ENCODE data around the gene ZNF775. TPM values are rescaled to one million over a fixed set of nuclear protein-coding genes. Genes with fewer than 3 reads are reported as not detected.

ZNF775 gene
- total RNA-seq, 1 donor from 2014 or later, result 4.4 TPM

GRCh38 chr7:150342121-150342408 is 37.1 kb upstream of the ZNF775 start:
- H3K4me1 ChIP-seq, result peaks cover 7% of the 10 kb centered on the region
- TF ChIP-seq, protein P1, sequence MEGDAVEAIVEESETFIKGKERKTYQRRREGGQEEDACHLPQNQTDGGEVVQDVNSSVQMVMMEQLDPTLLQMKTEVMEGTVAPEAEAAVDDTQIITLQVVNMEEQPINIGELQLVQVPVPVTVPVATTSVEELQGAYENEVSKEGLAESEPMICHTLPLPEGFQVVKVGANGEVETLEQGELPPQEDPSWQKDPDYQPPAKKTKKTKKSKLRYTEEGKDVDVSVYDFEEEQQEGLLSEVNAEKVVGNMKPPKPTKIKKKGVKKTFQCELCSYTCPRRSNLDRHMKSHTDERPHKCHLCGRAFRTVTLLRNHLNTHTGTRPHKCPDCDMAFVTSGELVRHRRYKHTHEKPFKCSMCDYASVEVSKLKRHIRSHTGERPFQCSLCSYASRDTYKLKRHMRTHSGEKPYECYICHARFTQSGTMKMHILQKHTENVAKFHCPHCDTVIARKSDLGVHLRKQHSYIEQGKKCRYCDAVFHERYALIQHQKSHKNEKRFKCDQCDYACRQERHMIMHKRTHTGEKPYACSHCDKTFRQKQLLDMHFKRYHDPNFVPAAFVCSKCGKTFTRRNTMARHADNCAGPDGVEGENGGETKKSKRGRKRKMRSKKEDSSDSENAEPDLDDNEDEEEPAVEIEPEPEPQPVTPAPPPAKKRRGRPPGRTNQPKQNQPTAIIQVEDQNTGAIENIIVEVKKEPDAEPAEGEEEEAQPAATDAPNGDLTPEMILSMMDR (IDR thresholded peaks at IDR 0.05), result no peak
- H3K27me3 ChIP-seq, result peaks cover 18% of the 10 kb centered on the region
- ATAC-seq, result no peak
- intact Hi-C loops (cut with DNase I), result no loop called here
- peak; percentile 41 for DNase-seq
- H3K9me3 ChIP-seq, result no peaks in the 10 kb centered on the region
- peaks cover 4% of the 10 kb centered on the region for H3K36me3 ChIP-seq
- peak overlapping the region; percentile 11 for H3K27ac ChIP-seq
- no peak overlapping the region for H3K4me3 ChIP-seq

GRCh38 chr7:150343225-150343624 is 35.9 kb upstream of the ZNF775 start:
- intact Hi-C loops (cut with DNase I), result no loop called here
- ATAC-seq (no peak), DNase-seq (peak; percentile 12)
- Histone ChIP-seq H3K4me1 (peaks cover 7% of the 10 kb centered on the region), H3K27me3 (peaks cover 18% of the 10 kb centered on the region), H3K27ac (no peak overlapping the region), H3K9me3 (no peaks in the 10 kb centered on the region), H3K36me3 (no peaks in the 10 kb centered on the region), H3K4me3 (no peak overlapping the region)
- TF ChIP-seq, protein P1 (IDR thresholded peaks at IDR 0.05), result no peak

DNA sequence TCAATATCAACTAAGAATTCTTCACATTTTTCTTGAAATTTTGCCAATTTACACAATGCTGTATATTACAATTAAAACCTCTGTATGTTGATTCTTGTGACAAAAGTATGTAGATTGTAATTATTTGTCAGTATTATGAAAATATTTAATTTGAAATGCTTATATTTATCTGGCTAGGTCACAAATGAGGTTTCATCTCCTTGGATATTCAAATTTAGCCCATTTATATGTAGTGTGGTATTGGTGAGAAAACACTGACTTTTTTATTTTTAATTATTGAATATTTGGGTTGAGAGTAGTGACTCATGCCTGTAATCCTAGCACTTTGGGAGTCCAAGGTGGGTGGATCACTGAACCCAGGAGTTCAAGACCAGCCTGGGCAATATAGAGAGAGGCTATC is 34.8 kb upstream of the ZNF775 start:
- peaks cover 18% of the 10 kb centered on the region for H3K27me3 ChIP-seq
- intact Hi-C loops (cut with DNase I), result no loop called here

GRCh38 chr7:150345012-150345411 is 34.1 kb upstream of the ZNF775 start:
- DNase-seq (no peak), ATAC-seq (no peak)
- H3K4me3 ChIP-seq, result no peak overlapping the region
- H3K36me3 ChIP-seq, result no peaks in the 10 kb centered on the region
- peaks cover 18% of the 10 kb centered on the region for H3K27me3 ChIP-seq
- no peaks in the 10 kb centered on the region for H3K9me3 ChIP-seq
- intact Hi-C loops (cut with DNase I), result no loop called here
- peaks cover 5% of the 10 kb centered on the region for H3K4me1 ChIP-seq
- TF ChIP-seq, protein P1 (IDR thresholded peaks at IDR 0.05), result no peak
- H3K27ac ChIP-seq, result no peak overlapping the region

More for the DNA sequence above, 34.8 kb upstream of the ZNF775 start:
- Histone ChIP-seq H3K36me3 (no peaks in the 10 kb centered on the region), H3K4me1 (peaks cover 7% of the 10 kb centered on the region), H3K27ac (no peak overlapping the region), H3K4me3 (no peak overlapping the region), H3K9me3 (no peaks in the 10 kb centered on the region)
- DNase-seq (no peak), ATAC-seq (no peak)
- TF ChIP-seq, protein P1 (IDR thresholded peaks at IDR 0.05), result no peak

GRCh38 chr7:150346922-150347321 is 32.2 kb upstream of the ZNF775 start:
- H3K9me3 ChIP-seq, result no peaks in the 10 kb centered on the region
- ATAC-seq, result no peak
- no peak for DNase-seq
- no peak overlapping the region for H3K4me3 ChIP-seq
- H3K27ac ChIP-seq, result no peak overlapping the region
- TF ChIP-seq, protein P1 (IDR thresholded peaks at IDR 0.05), result no peak
- H3K27me3 ChIP-seq, result no peaks in the 10 kb centered on the region
- H3K4me1 ChIP-seq, result peaks cover 4% of the 10 kb centered on the region
- no peaks in the 10 kb centered on the region for H3K36me3 ChIP-seq
- intact Hi-C loops (cut with DNase I), result no loop called here

DNA sequence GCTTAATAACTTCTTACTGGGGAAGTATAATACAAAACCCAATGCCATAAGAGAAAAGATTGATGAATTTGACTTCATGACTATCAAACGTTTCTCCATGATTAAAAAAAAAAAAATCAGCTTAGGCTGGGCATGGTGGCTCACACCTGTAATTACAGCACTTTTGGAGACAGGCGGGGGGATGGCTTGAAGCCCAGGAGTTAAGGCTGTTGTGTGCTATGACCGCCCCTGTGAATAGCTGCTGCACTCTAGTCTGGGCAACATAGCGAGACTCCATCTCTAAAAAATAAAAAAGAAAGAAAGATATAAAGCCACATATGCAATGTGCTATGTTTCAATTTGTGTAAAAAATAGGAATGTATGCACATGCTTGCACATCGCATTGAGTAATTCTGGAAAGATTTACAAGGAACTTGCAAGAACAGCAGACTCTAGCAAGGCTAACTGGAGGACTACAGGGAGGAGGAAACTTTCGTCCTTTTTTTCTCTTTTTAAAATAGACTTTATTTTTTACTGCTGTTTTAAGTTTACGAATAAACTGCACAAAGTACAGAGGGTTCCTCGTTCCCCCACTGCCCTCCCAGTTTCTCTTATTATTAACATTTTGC is 27.4 kb upstream of the ZNF775 start:
- intact Hi-C loops (cut with DNase I), result no loop called here
- TF ChIP-seq, protein P1 (IDR thresholded peaks at IDR 0.05), result no peak
- ATAC-seq, result no peak

More for the DNA sequence above, 27.4 kb upstream of the ZNF775 start:
- no peaks in the 10 kb centered on the region for H3K27me3 ChIP-seq
- H3K9me3 ChIP-seq, result no peaks in the 10 kb centered on the region
- DNase-seq, result no peak
- H3K4me3 ChIP-seq, result no peak overlapping the region
- H3K36me3 ChIP-seq, result no peaks in the 10 kb centered on the region
- H3K4me1 ChIP-seq, result peaks cover 5% of the 10 kb centered on the region
- no peak overlapping the region for H3K27ac ChIP-seq
